Mesenchymal stem cell (in vitro differentiated cells and primary cell): ENCODE results near the gene TPST2.

Source experiments
- DNase-seq: peaks from one replicate; pipeline ENCODE4 v3.0.0-alpha.2; 2013
- H2AFZ ChIP-seq: one replicate; pipeline ENCODE4 v1.6.1; 2013; ENCODE audit warnings: low read depth, mild to moderate bottlenecking, control low read depth, inconsistent platforms, low read length, moderate library complexity
- H2AK5ac ChIP-seq: 2 replicates; pipeline ENCODE4 v1.6.1; 2013; ENCODE audit warnings: low read length, moderate library complexity, mild to moderate bottlenecking, inconsistent platforms; ENCODE audit not compliant: severe bottlenecking
- H2BK120ac ChIP-seq: one replicate; pipeline ENCODE4 v1.6.1; 2013; ENCODE audit warnings: low read depth, mild to moderate bottlenecking, inconsistent platforms, low read length, moderate library complexity
- H2BK12ac ChIP-seq, 2 experiments: one replicate each; pipeline ENCODE4 v1.6.1; 2013; ENCODE audit warnings: inconsistent platforms in 2 of 2, low read length in 2 of 2, mild to moderate bottlenecking in 2 of 2, moderate library complexity in 2 of 2, control low read depth in 1 of 2
- H2BK15ac ChIP-seq: one replicate; pipeline ENCODE4 v1.6.1; 2013; ENCODE audit warnings: mild to moderate bottlenecking, low read depth, inconsistent platforms; ENCODE audit not compliant: poor library complexity, severe bottlenecking
- H2BK5ac ChIP-seq: 2 replicates; pipeline ENCODE4 v1.6.1; 2013; ENCODE audit warnings: low read depth, mild to moderate bottlenecking, low read length, control low read depth, inconsistent platforms; ENCODE audit not compliant: poor library complexity, severe bottlenecking
- H3K14ac ChIP-seq, 2 experiments: one replicate each; pipeline ENCODE4 v1.6.1; 2013; ENCODE audit warnings: inconsistent platforms in 2 of 2, low read length in 2 of 2, control low read depth in 1 of 2, mild to moderate bottlenecking in 1 of 2, moderate library complexity in 1 of 2
- H3K18ac ChIP-seq, 2 experiments: one replicate each; pipeline ENCODE4 v1.6.1; 2013; ENCODE audit warnings: inconsistent platforms in 2 of 2, low read length in 2 of 2, control low read depth in 1 of 2, low read depth in 1 of 2, mild to moderate bottlenecking in 1 of 2
- H3K23ac ChIP-seq, 2 experiments: one replicate each; pipeline ENCODE4 v1.6.1; 2013; ENCODE audit warnings: inconsistent platforms in 2 of 2, low read length in 2 of 2, mild to moderate bottlenecking in 2 of 2, moderate library complexity in 2 of 2, control low read depth in 1 of 2
- H3K27ac ChIP-seq: 2 replicates; pipeline ENCODE4 v1.5.1; 2013; ENCODE audit warnings: mild to moderate bottlenecking, moderate library complexity, low read length, control low read depth, inconsistent platforms; ENCODE audit not compliant: poor library complexity, severe bottlenecking
- H3K27me3 ChIP-seq, 2 experiments: 2 replicates each; pipeline versions ENCODE4 v1.6.1 to v1.7.0; 2013; ENCODE audit warnings: low read length in 2 of 2, mild to moderate bottlenecking in 2 of 2, moderate library complexity in 2 of 2, control low read depth in 1 of 2, inconsistent platforms in 1 of 2; ENCODE audit not compliant: control insufficient read depth in 1 of 2, insufficient read depth in 1 of 2
- H3K36me3 ChIP-seq, 2 experiments: 2 replicates each; pipeline versions ENCODE4 v1.6.1 to v1.7.0; 2013; ENCODE audit warnings: low read length in 2 of 2, control low read depth in 1 of 2, inconsistent platforms in 1 of 2, low read depth in 1 of 2, mild to moderate bottlenecking in 1 of 2; ENCODE audit not compliant: insufficient read depth in 2 of 2, control insufficient read depth in 1 of 2
- H3K4ac ChIP-seq, 2 experiments: one replicate each; pipeline ENCODE4 v1.6.1; 2013; ENCODE audit warnings: inconsistent platforms in 2 of 2, low read length in 2 of 2, mild to moderate bottlenecking in 2 of 2, moderate library complexity in 2 of 2, control low read depth in 1 of 2, low read depth in 1 of 2
- H3K4me1 ChIP-seq: 2 replicates; pipeline ENCODE4 v1.6.1; 2013; ENCODE audit warnings: low read depth, low read length, control low read depth; ENCODE audit not compliant: control insufficient read depth, insufficient read depth
- H3K4me2 ChIP-seq: 2 replicates; pipeline ENCODE4 v1.6.1; 2013; ENCODE audit warnings: low read length, mild to moderate bottlenecking, inconsistent platforms; ENCODE audit not compliant: poor library complexity, severe bottlenecking
- H3K4me3 ChIP-seq, 2 experiments: 2 replicates each; pipeline versions ENCODE4 v1.5.1 to v1.7.0; 2013; ENCODE audit warnings: low read length in 2 of 2, mild to moderate bottlenecking in 2 of 2, control low read depth in 1 of 2, low read depth in 1 of 2; ENCODE audit not compliant: insufficient read depth in 1 of 2
- H3K79me1 ChIP-seq: replicated peaks from 2 replicates; pipeline ENCODE4 v1.6.1; 2013; ENCODE audit warnings: mild to moderate bottlenecking, control low read depth, low read length, inconsistent platforms; ENCODE audit not compliant: poor library complexity, severe bottlenecking
- H3K9ac ChIP-seq: 2 replicates; pipeline ENCODE4 v1.7.0; 2013; ENCODE audit warnings: mild to moderate bottlenecking, low read length, moderate library complexity
- H3K9me3 ChIP-seq: 2 replicates; pipeline ENCODE4 v1.7.0; 2013; ENCODE audit warnings: mild to moderate bottlenecking, low read length; ENCODE audit not compliant: control insufficient read depth
- H4K8ac ChIP-seq: one replicate; pipeline ENCODE4 v1.6.1; 2013; ENCODE audit warnings: inconsistent platforms, mild to moderate bottlenecking, low read length, moderate library complexity
- H4K91ac ChIP-seq: one replicate; pipeline ENCODE4 v1.6.1; 2013; ENCODE audit warnings: mild to moderate bottlenecking, low read length, inconsistent platforms
- WGBS: methylation state at CpG from one replicate; pipeline ENCODE4 v1.1.7; 2013; ENCODE audit warnings: mixed read lengths; 5-methylcytosine and 5-hydroxymethylcytosine counted together

Gene TPST2

DNA sequence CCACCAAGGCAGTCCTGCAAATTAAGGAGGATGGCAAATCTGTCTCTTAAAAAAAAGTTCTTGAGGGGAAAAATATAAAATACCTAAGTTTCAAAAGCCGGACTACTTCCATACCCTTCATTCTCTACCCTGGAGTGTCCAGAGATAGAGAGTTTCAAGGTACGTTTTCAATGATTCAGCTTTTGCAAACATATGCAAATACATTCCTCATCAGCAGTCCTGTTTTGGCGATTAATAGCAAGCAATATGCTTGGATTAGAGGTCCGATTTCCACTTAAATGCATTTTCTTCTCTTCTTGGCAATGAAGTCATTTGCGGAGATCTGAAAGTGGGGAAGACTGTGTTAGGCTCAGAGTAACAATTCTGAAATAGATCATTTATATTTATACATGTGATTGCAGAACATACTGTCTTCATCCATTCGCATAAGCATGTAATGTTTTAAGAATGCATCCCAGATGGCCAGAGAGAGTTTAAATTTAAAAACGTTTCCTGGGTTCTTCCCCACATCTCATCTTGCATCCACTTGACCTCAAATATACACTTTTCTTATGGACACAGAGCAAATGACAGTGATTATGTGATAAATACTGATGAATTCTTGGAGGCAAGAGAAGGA, 63.9 kb downstream of the TPST2 start:
- H2BK120ac ChIP-seq, result no peak overlapping the region
- H3K36me3 ChIP-seq, result peaks cover 15 to 32% of the 10 kb centered on the region in 2 experiments
- no peak overlapping the region for H2BK12ac ChIP-seq
- H3K4me1 ChIP-seq, result no peaks in the 10 kb centered on the region
- no peak overlapping the region for H3K4me2 ChIP-seq
- H2BK15ac ChIP-seq, result no peak overlapping the region
- H3K4ac ChIP-seq, result no peak overlapping the region
- DNase-seq, result no peak
- no peak overlapping the region for H3K4me3 ChIP-seq
- H4K91ac ChIP-seq, result no peak overlapping the region
- H2BK5ac ChIP-seq, result no peak overlapping the region
- H3K14ac ChIP-seq, result no peak overlapping the region
- H3K27ac ChIP-seq, result no peak overlapping the region
- H3K18ac ChIP-seq, result no peak overlapping the region
- H3K23ac ChIP-seq, result no peak overlapping the region
- H3K9ac ChIP-seq, result no peak overlapping the region
- no peak overlapping the region for H2AFZ ChIP-seq
- no peak overlapping the region for H2AK5ac ChIP-seq
- 89% methylated on average over 4 of the region's 7 CpGs for WGBS
- H4K8ac ChIP-seq, result no peak overlapping the region
- no peaks in the 10 kb centered on the region for H3K27me3 ChIP-seq
- no peaks in the 10 kb centered on the region for H3K9me3 ChIP-seq
- no peaks in the 10 kb centered on the region for H3K79me1 ChIP-seq

DNA sequence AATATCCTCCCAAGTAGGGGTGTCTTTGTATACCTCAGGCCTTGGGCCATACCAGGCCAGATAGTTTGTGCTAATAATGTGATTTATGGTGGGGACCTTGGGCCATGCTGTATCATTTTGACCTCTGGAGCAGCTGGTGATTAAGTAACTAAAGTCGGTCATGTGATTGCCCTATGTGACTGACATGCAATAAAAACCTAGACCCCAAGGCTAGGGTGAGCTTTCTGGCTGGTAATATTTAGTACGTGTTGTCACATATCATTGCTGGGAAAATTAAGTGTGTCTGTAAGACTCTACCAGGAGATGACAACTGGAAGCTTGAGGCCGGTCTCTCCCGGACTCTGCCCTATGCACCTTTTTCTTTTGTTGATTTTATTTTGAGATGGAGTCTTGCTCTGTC, 65.1 kb downstream of the TPST2 start:
- 77% methylated on average over 4 of the region's 4 CpGs for WGBS
- no peak overlapping the region for H3K4me2 ChIP-seq
- no peak overlapping the region for H2BK15ac ChIP-seq
- no peak overlapping the region for H4K8ac ChIP-seq
- H2BK5ac ChIP-seq, result no peak overlapping the region
- no peak for DNase-seq
- H3K27ac ChIP-seq, result no peak overlapping the region
- no peak overlapping the region for H3K4ac ChIP-seq
- H2AK5ac ChIP-seq, result no peak overlapping the region
- no peaks in the 10 kb centered on the region for H3K9me3 ChIP-seq
- H3K79me1 ChIP-seq, result no peaks in the 10 kb centered on the region
- H4K91ac ChIP-seq, result no peak overlapping the region
- H2BK120ac ChIP-seq, result no peak overlapping the region
- H3K36me3 ChIP-seq, result peaks cover 15 to 28% of the 10 kb centered on the region in 2 experiments
- H2AFZ ChIP-seq, result no peak overlapping the region
- H3K4me1 ChIP-seq, result no peaks in the 10 kb centered on the region
- no peak overlapping the region for H3K23ac ChIP-seq
- no peak overlapping the region for H3K9ac ChIP-seq
- no peak overlapping the region for H3K18ac ChIP-seq
- H2BK12ac ChIP-seq, result no peak overlapping the region
- no peaks in the 10 kb centered on the region for H3K27me3 ChIP-seq
- H3K4me3 ChIP-seq, result no peak overlapping the region
- no peak overlapping the region for H3K14ac ChIP-seq

DNA sequence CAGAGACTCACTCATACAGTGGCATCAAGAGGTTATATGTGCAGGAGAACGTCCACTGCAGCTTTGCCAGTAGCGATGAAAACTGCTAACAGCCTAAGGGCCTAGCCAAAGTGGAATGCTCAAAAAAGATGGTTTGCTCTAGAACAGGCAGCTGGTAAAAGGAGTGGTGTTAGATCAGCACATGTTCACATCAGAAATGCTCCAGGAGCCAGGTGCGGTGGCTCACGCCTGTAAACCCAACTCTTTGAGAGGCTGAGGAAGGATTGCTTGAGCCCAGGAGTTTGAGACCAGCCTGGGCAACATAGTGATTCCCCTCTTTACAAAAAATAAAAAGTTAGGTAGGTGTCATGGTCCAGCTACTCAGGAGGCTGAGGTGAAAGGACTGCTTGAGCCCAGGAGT, 67.3 kb downstream of the TPST2 start:
- H3K9ac ChIP-seq, result no peak overlapping the region
- H3K27ac ChIP-seq, result no peak overlapping the region
- H2AK5ac ChIP-seq, result no peak overlapping the region
- no peak overlapping the region for H2BK5ac ChIP-seq
- H3K27me3 ChIP-seq, result no peaks in the 10 kb centered on the region
- H3K4me1 ChIP-seq, result no peaks in the 10 kb centered on the region
- peaks cover 3 to 21% of the 10 kb centered on the region in 2 experiments for H3K36me3 ChIP-seq
- 97% methylated on average over 4 of the region's 4 CpGs for WGBS
- H3K4me2 ChIP-seq, result no peak overlapping the region
- H3K14ac ChIP-seq, result no peak overlapping the region
- H4K91ac ChIP-seq, result no peak overlapping the region
- H3K4ac ChIP-seq, result no peak overlapping the region
- H3K23ac ChIP-seq, result no peak overlapping the region
- H3K18ac ChIP-seq, result no peak overlapping the region
- no peaks in the 10 kb centered on the region for H3K9me3 ChIP-seq
- no peak overlapping the region for H2BK12ac ChIP-seq
- no peak overlapping the region for H2AFZ ChIP-seq
- no peak overlapping the region for H2BK120ac ChIP-seq
- H4K8ac ChIP-seq, result no peak overlapping the region
- no peak overlapping the region for H2BK15ac ChIP-seq
- no peaks in the 10 kb centered on the region for H3K79me1 ChIP-seq
- DNase-seq, result no peak
- no peak overlapping the region for H3K4me3 ChIP-seq

DNA sequence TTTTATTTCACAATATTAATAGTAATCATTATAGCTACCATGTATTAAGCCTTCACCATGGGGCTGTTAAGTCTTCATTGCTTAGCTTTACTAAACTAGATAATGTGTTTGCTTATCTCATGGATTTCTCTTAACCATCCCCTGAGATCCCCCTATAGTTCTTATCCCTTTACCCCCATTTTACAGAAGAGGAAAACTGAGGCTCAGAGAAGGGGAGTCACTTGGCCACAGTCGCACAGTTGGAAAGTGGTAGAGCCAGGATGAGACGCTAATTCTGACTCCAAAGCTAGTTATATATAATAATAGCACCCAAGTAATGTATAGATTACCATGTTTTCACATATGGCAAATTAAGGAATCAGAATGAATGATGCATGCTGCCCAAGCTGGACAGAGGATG, 67.9 kb downstream of the TPST2 start:
- Histone ChIP-seq H2AFZ (no peak overlapping the region), H2BK5ac (no peak overlapping the region), H3K14ac (no peak overlapping the region), H3K23ac (no peak overlapping the region), H4K91ac (no peak overlapping the region), H3K27ac (no peak overlapping the region), H3K79me1 (no peaks in the 10 kb centered on the region), H2AK5ac (no peak overlapping the region), H3K9me3 (no peaks in the 10 kb centered on the region), H3K4me3 (no peak overlapping the region), H3K18ac (no peak overlapping the region), H3K9ac (no peak overlapping the region), H3K4ac (no peak overlapping the region), H3K36me3 (peaks cover 0 to 18% of the 10 kb centered on the region in 2 experiments), H2BK12ac (no peak overlapping the region), H4K8ac (no peak overlapping the region), H3K27me3 (no peaks in the 10 kb centered on the region), H3K4me1 (no peaks in the 10 kb centered on the region), H2BK120ac (no peak overlapping the region), H3K4me2 (no peak overlapping the region), H2BK15ac (no peak overlapping the region)
- no CpG with 5 or more reads among the region's 2 CpGs for WGBS
- no peak for DNase-seq
